SK-N-SH treated with all-trans-retinoic acid at 6 μM for 48 hours (cell line): ENCODE results near the gene TNS1.

Experiments
- ATAC-seq: fragments of 200-7000 bp; cut with Tn5 transposase; 3 replicates; pipeline ENCODE4 v1.9.1; 2020; ENCODE audit warnings: mild to moderate bottlenecking, moderate library complexity
- ARNTL ChIP-seq: fragments of 450-650 bp; formaldehyde crosslinking; IDR thresholded peaks from 2 replicates; pipeline ENCODE4 v1.5.0; 2020; ENCODE audit warnings: low read depth, mild to moderate bottlenecking, moderate library complexity, borderline replicate concordance
- BACH2 ChIP-seq: fragments of 250-450 bp; sonication (Bioruptor Pico); IDR thresholded peaks from 2 replicates; pipeline ENCODE4 v1.9.0; 2021; ENCODE audit warnings: mild to moderate bottlenecking, borderline replicate concordance
- GLIS3 ChIP-seq: fragments of 250-450 bp; sonication (Bioruptor Pico); IDR thresholded peaks from 2 replicates; pipeline ENCODE4 v1.5.0; 2020; ENCODE audit warnings: mild to moderate bottlenecking, moderate library complexity
- ISL1 ChIP-seq: fragments of 250-450 bp; sonication (Bioruptor Pico); IDR thresholded peaks from 2 replicates; pipeline ENCODE4 v2.1.2; 2022; ENCODE audit warnings: mild to moderate bottlenecking, moderate library complexity
- OSR1 ChIP-seq: fragments of 250-450 bp; sonication (Bioruptor Pico); IDR thresholded peaks from 2 replicates; pipeline ENCODE4 v1.8.0; 2022; ENCODE audit warnings: moderate library complexity, mild to moderate bottlenecking, inconsistent platforms
- PPARA ChIP-seq: fragments of 250-450 bp; sonication (Bioruptor Pico); IDR thresholded peaks from 2 replicates; pipeline ENCODE4 v1.5.0; 2020; ENCODE audit warnings: mild to moderate bottlenecking, borderline replicate concordance
- RARB ChIP-seq: fragments of 250-450 bp; sonication (Bioruptor Pico); IDR thresholded peaks from 2 replicates; pipeline ENCODE4 v1.8.0; 2021; ENCODE audit warnings: mild to moderate bottlenecking, moderate library complexity
- TCF4 ChIP-seq: fragments of 250-450 bp; sonication (Bioruptor Pico); IDR thresholded peaks from 2 replicates; pipeline ENCODE4 v1.8.0; 2021; ENCODE audit warnings: mild to moderate bottlenecking, moderate library complexity, borderline replicate concordance
- TOX ChIP-seq: fragments of 250-450 bp; sonication (Bioruptor Pico); IDR thresholded peaks from 2 replicates; pipeline ENCODE4 v1.8.0; 2021; ENCODE audit warnings: mild to moderate bottlenecking, moderate library complexity, borderline replicate concordance
- ZC3H10 ChIP-seq: fragments of 250-450 bp; sonication (Bioruptor Pico); IDR thresholded peaks from 2 replicates; pipeline ENCODE4 v1.5.1; 2021; ENCODE audit warnings: mild to moderate bottlenecking, moderate library complexity
- ZFP3 ChIP-seq: fragments of 250-450 bp; sonication (Bioruptor Pico); IDR thresholded peaks from 2 replicates; pipeline ENCODE4 v1.5.0; 2020; ENCODE audit warnings: mild to moderate bottlenecking, moderate library complexity
- ZFP30 ChIP-seq: fragments of 450-650 bp; formaldehyde crosslinking; IDR thresholded peaks from 2 replicates; pipeline ENCODE4 v1.5.0; 2022; ENCODE audit warnings: mild to moderate bottlenecking, moderate library complexity
- ZNF565 ChIP-seq: fragments of 450-650 bp; formaldehyde crosslinking; conservative IDR thresholded peaks from 2 replicates; pipeline ENCODE4 v1.5.0; 2020; ENCODE audit warnings: low read depth, mild to moderate bottlenecking, moderate library complexity
- ZNF70 ChIP-seq: fragments of 450-650 bp; formaldehyde crosslinking; IDR thresholded peaks from 2 replicates; pipeline ENCODE4 v1.5.0; 2020; ENCODE audit warnings: mild to moderate bottlenecking, moderate library complexity
- ZNF8 ChIP-seq: fragments of 450-650 bp; formaldehyde crosslinking; IDR thresholded peaks from 2 replicates; pipeline ENCODE4 v1.5.0; 2020; ENCODE audit warnings: mild to moderate bottlenecking, moderate library complexity
- TF ChIP-seq, protein P1 (sequence below): fragments of 250-450 bp; sonication (Bioruptor Pico); IDR thresholded peaks from 2 replicates; pipeline ENCODE4 v1.5.1; 2020; ENCODE audit warnings: low read depth, mild to moderate bottlenecking, moderate library complexity
- TF ChIP-seq, protein P2 (sequence below): fragments of 250-450 bp; sonication (Bioruptor Pico); IDR thresholded peaks from 2 replicates; pipeline ENCODE4 v1.5.1; 2021; ENCODE audit warnings: mild to moderate bottlenecking, moderate library complexity
- TF ChIP-seq, protein P3 (sequence below): fragments of 250-450 bp; sonication (Bioruptor Pico); IDR thresholded peaks from 2 replicates; pipeline ENCODE4 v1.8.0; 2020; ENCODE audit warnings: mild to moderate bottlenecking, moderate library complexity, borderline replicate concordance
- TF ChIP-seq, protein P4 (sequence below): fragments of 250-450 bp; sonication (Bioruptor Pico); IDR thresholded peaks from 2 replicates; pipeline ENCODE4 v1.5.0; 2020; ENCODE audit warnings: mild to moderate bottlenecking, moderate library complexity
- TF ChIP-seq, protein P5 (sequence below): fragments of 250-450 bp; sonication (Bioruptor Pico); IDR thresholded peaks from 2 replicates; pipeline ENCODE4 v1.8.0; 2021; ENCODE audit warnings: low read depth, mild to moderate bottlenecking, moderate library complexity, borderline replicate concordance

Gene TNS1

DNA sequence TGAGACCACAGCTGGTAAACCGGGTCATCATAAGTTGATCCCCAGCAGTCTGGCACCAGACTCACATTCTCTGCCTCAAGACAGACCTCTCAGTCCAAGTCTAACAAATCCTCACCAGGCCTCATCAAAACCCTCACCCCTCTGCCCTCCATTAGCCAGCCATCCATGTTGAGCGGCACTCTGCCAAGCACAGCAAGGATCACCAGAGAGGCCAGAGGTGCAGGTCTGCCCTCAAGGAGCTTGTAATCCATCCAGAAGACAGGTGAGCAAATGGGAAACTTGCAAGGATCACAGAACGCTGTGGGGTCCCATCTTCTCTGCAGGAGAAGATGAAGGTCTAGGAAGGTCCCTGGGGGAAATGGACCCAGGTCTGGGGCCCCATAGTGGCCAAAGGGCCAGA is 63.6 kb downstream of the TNS1 start:
- no peak for TF ChIP-seq GLIS3 (CRISPR knock-in tag)
- TF ChIP-seq, protein P1, sequence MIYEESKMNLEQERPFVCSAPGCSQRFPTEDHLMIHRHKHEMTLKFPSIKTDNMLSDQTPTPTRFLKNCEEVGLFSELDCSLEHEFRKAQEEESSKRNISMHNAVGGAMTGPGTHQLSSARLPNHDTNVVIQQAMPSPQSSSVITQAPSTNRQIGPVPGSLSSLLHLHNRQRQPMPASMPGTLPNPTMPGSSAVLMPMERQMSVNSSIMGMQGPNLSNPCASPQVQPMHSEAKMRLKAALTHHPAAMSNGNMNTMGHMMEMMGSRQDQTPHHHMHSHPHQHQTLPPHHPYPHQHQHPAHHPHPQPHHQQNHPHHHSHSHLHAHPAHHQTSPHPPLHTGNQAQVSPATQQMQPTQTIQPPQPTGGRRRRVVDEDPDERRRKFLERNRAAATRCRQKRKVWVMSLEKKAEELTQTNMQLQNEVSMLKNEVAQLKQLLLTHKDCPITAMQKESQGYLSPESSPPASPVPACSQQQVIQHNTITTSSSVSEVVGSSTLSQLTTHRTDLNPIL: no peak
- no peak for TF ChIP-seq ARNTL
- TF ChIP-seq ZC3H10 (CRISPR knock-in tag): no peak
- no peak for TF ChIP-seq RARB (CRISPR knock-in tag)
- TF ChIP-seq, protein P2, sequence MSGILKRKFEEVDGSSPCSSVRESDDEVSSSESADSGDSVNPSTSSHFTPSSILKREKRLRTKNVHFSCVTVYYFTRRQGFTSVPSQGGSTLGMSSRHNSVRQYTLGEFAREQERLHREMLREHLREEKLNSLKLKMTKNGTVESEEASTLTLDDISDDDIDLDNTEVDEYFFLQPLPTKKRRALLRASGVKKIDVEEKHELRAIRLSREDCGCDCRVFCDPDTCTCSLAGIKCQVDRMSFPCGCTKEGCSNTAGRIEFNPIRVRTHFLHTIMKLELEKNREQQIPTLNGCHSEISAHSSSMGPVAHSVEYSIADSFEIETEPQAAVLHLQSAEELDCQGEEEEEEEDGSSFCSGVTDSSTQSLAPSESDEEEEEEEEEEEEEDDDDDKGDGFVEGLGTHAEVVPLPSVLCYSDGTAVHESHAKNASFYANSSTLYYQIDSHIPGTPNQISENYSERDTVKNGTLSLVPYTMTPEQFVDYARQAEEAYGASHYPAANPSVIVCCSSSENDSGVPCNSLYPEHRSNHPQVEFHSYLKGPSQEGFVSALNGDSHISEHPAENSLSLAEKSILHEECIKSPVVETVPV (CRISPR knock-in tag): no peak
- no peak for TF ChIP-seq ISL1 (CRISPR knock-in tag)
- TF ChIP-seq ZNF70 (CRISPR knock-in tag): no peak
- TF ChIP-seq, protein P3, sequence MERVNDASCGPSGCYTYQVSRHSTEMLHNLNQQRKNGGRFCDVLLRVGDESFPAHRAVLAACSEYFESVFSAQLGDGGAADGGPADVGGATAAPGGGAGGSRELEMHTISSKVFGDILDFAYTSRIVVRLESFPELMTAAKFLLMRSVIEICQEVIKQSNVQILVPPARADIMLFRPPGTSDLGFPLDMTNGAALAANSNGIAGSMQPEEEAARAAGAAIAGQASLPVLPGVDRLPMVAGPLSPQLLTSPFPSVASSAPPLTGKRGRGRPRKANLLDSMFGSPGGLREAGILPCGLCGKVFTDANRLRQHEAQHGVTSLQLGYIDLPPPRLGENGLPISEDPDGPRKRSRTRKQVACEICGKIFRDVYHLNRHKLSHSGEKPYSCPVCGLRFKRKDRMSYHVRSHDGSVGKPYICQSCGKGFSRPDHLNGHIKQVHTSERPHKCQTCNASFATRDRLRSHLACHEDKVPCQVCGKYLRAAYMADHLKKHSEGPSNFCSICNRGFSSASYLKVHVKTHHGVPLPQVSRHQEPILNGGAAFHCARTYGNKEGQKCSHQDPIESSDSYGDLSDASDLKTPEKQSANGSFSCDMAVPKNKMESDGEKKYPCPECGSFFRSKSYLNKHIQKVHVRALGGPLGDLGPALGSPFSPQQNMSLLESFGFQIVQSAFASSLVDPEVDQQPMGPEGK: no peak
- TF ChIP-seq ZNF565 (CRISPR knock-in tag): no peak
- TF ChIP-seq, protein P4, sequence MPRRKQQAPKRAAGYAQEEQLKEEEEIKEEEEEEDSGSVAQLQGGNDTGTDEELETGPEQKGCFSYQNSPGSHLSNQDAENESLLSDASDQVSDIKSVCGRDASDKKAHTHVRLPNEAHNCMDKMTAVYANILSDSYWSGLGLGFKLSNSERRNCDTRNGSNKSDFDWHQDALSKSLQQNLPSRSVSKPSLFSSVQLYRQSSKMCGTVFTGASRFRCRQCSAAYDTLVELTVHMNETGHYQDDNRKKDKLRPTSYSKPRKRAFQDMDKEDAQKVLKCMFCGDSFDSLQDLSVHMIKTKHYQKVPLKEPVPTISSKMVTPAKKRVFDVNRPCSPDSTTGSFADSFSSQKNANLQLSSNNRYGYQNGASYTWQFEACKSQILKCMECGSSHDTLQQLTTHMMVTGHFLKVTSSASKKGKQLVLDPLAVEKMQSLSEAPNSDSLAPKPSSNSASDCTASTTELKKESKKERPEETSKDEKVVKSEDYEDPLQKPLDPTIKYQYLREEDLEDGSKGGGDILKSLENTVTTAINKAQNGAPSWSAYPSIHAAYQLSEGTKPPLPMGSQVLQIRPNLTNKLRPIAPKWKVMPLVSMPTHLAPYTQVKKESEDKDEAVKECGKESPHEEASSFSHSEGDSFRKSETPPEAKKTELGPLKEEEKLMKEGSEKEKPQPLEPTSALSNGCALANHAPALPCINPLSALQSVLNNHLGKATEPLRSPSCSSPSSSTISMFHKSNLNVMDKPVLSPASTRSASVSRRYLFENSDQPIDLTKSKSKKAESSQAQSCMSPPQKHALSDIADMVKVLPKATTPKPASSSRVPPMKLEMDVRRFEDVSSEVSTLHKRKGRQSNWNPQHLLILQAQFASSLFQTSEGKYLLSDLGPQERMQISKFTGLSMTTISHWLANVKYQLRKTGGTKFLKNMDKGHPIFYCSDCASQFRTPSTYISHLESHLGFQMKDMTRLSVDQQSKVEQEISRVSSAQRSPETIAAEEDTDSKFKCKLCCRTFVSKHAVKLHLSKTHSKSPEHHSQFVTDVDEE (CRISPR knock-in tag): no peak
- TF ChIP-seq, protein P5, sequence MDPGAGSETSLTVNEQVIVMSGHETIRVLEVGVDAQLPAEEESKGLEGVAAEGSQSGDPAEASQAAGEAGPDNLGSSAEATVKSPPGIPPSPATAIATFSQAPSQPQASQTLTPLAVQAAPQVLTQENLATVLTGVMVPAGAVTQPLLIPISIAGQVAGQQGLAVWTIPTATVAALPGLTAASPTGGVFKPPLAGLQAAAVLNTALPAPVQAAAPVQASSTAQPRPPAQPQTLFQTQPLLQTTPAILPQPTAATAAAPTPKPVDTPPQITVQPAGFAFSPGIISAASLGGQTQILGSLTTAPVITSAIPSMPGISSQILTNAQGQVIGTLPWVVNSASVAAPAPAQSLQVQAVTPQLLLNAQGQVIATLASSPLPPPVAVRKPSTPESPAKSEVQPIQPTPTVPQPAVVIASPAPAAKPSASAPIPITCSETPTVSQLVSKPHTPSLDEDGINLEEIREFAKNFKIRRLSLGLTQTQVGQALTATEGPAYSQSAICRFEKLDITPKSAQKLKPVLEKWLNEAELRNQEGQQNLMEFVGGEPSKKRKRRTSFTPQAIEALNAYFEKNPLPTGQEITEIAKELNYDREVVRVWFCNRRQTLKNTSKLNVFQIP (CRISPR knock-in tag): no peak
- TF ChIP-seq TCF4 (CRISPR knock-in tag): no peak
- no peak for TF ChIP-seq BACH2 (CRISPR knock-in tag)
- no peak for TF ChIP-seq ZFP30 (CRISPR knock-in tag)
- TF ChIP-seq OSR1 (CRISPR knock-in tag): no peak
- ATAC-seq: no peak

DNA sequence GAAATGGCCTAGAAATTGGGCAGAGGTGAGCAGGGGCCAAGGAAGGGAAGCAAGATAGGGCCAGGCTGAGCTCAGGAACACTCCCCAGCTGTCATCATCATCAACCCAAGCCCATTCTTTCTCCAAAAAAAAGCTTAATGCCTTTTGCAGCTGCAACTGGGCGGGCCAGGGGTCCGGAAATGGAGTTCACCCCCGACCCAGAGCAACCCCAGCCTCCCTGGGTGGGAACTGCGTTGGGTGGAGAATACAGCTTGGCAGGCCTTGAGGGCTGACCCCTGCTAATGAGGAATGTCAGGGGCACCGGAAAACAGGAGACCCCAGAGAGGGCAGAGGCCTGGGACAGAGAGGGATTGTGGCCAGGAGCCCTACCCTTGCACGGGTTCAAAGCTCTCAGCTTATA is 64.8 kb downstream of the TNS1 start:
- ATAC-seq: no peak
- TF ChIP-seq, protein P4 (CRISPR knock-in tag): no peak
- TF ChIP-seq ZNF8 (CRISPR knock-in tag): no peak
- TF ChIP-seq ZC3H10 (CRISPR knock-in tag): no peak
- TF ChIP-seq TOX (CRISPR knock-in tag): no peak
- TF ChIP-seq, protein P3: no peak
- no peak for TF ChIP-seq PPARA
- TF ChIP-seq ARNTL: no peak
- no peak for TF ChIP-seq ZFP30 (CRISPR knock-in tag)
- TF ChIP-seq ZFP3 (CRISPR knock-in tag): no peak
- TF ChIP-seq, protein P1: no peak
- TF ChIP-seq RARB (CRISPR knock-in tag): no peak
- no peak for TF ChIP-seq TCF4 (CRISPR knock-in tag)
- TF ChIP-seq ZNF70 (CRISPR knock-in tag): no peak
